HG03565 (cell line): ENCODE results near the gene PLPP2.

Experiments used
- ATAC-seq: cut with Tn5 transposase; IDR thresholded peaks from one replicate; pipeline ENCODE4 v1.9.1; 2021; ENCODE audit warnings: mild to moderate bottlenecking, moderate library complexity; ENCODE audit not compliant: unreplicated experiment

Gene PLPP2

GRCh38 chr19:291006-291521 is at the start of gene PLPP2:
TSS of gene PLPP2 (minus strand) at chr19:291403. CDS start at chr19:291336, 67 bp downstream.
- ATAC-seq, result no peak

GRCh38 chr19:340620-341385 is 49.6 kb upstream of the PLPP2 start:
- ATAC-seq, result no peak

- ATAC-seq, result no peak
Observed at GRCh38 chr19:339262-339887, 48.2 kb upstream of the PLPP2 start.

- ATAC-seq, result no peak
Observed at GRCh38 chr19:338421-338820, 47.2 kb upstream of the PLPP2 start.

- no peak for ATAC-seq
Observed at GRCh38 chr19:336067-336614, 44.9 kb upstream of the PLPP2 start.

GRCh38 chr19:335486-336066 is 44.4 kb upstream of the PLPP2 start:
- no peak for ATAC-seq

- ATAC-seq, result no peak
Observed at GRCh38 chr19:335072-335471, 43.9 kb upstream of the PLPP2 start.

- ATAC-seq, result no peak
Observed at GRCh38 chr19:334296-335071, 43.3 kb upstream of the PLPP2 start.

- ATAC-seq, result no peak
Observed at GRCh38 chr19:330503-330902, 39.3 kb upstream of the PLPP2 start.

GRCh38 chr19:329876-330275 is 38.7 kb upstream of the PLPP2 start:
- ATAC-seq, result no peak

- ATAC-seq, result no peak
Observed at GRCh38 chr19:328025-328505, 36.9 kb upstream of the PLPP2 start.

- no peak for ATAC-seq
Observed at GRCh38 chr19:327291-328024, 36.3 kb upstream of the PLPP2 start.

- no peak for ATAC-seq
Observed at GRCh38 chr19:326871-327270, 35.7 kb upstream of the PLPP2 start.

GRCh38 chr19:325937-326565 is 34.8 kb upstream of the PLPP2 start:
- no peak for ATAC-seq

GRCh38 chr19:325173-325936 is 34.2 kb upstream of the PLPP2 start:
- no peak for ATAC-seq

- ATAC-seq, result no peak
Observed at GRCh38 chr19:324716-325115, 33.5 kb upstream of the PLPP2 start.

GRCh38 chr19:322616-323015 is 31.4 kb upstream of the PLPP2 start:
- no peak for ATAC-seq

GRCh38 chr19:318509-318774 is 27.2 kb upstream of the PLPP2 start:
- no peak for ATAC-seq
